GM18505 (cell line): ENCODE data around the gene CD300LG.
"Not testable (repeated sequence)": the region's sequence is repeated elsewhere in the genome, so short reads cannot be mapped to it uniquely, and the experiment has no call there.

Source experiments
- ATAC-seq: cut with Tn5 transposase; IDR thresholded peaks from one replicate; pipeline ENCODE4 v1.9.1; 2021; ENCODE audit not compliant: unreplicated experiment
- POLR2A ChIP-seq: IDR thresholded peaks from 4 replicates; pipeline ENCODE4 v1.6.1; 2011; ENCODE audit warnings: borderline replicate concordance; ENCODE audit not compliant: insufficient read depth, insufficient read length; ENCODE audit errors: extremely low read depth

Gene CD300LG

GRCh38 chr17:43832168-43832975, 14.6 kb upstream of the CD300LG start:
- ATAC-seq: no peak
- no peak for TF ChIP-seq POLR2A

- no peak for ATAC-seq
- TF ChIP-seq POLR2A: no peak
Observed at GRCh38 chr17:43832976-43833829, 13.8 kb upstream of the CD300LG start, which contains the start of gene MPP3. Gene MPP3, minus strand, starts transcription at chr17:43833146. Its CDS starts 1,240 bp downstream, at chr17:43831906.

- no peak for TF ChIP-seq POLR2A
- no peak for ATAC-seq
Observed at GRCh38 chr17:43834106-43834505, 12.9 kb upstream of the CD300LG start.

GRCh38 chr17:43839670-43840108, 7.3 kb upstream of the CD300LG start:
- no peak for TF ChIP-seq POLR2A
- ATAC-seq: no peak

GRCh38 chr17:43840814-43841213, 6.2 kb upstream of the CD300LG start:
- ATAC-seq: no peak
- TF ChIP-seq POLR2A: no peak

GRCh38 chr17:43841282-43841681, 5.7 kb upstream of the CD300LG start:
- no peak for TF ChIP-seq POLR2A
- ATAC-seq: no peak

GRCh38 chr17:43842091-43842974, 4.6 kb upstream of the CD300LG start:
- ATAC-seq: not testable (repeated sequence)

- ATAC-seq: no peak
Observed at GRCh38 chr17:43842975-43843325, 4.0 kb upstream of the CD300LG start.

GRCh38 chr17:43844241-43844640, 2.7 kb upstream of the CD300LG start:
- ATAC-seq: no peak
- TF ChIP-seq POLR2A: no peak

More at GRCh38 chr17:43842975-43843325, 4.0 kb upstream of the CD300LG start:
- TF ChIP-seq POLR2A: no peak

- no peak for ATAC-seq
- no peak for TF ChIP-seq POLR2A
Observed at GRCh38 chr17:43845766-43846165, 1.2 kb upstream of the CD300LG start.

GRCh38 chr17:43846221-43846712, 709 bp upstream of the CD300LG start:
- no peak for TF ChIP-seq POLR2A
- ATAC-seq: no peak

- no peak for ATAC-seq
- no peak for TF ChIP-seq POLR2A
Observed at GRCh38 chr17:43848601-43849000, 1.6 kb downstream of the CD300LG start.

- no peak for TF ChIP-seq POLR2A
- no peak for ATAC-seq
Observed at GRCh38 chr17:43849116-43849515, 2.1 kb downstream of the CD300LG start.
